GM10266 (cell line): ENCODE measurements around the gene GATAD2B.

Experiments
- DNase-seq: peaks from one replicate; pipeline ENCODE4 v3.0.0; 2012; ENCODE audit errors: extremely low spot score
- CTCF ChIP-seq: IDR thresholded peaks from 2 replicates; pipeline ENCODE4 v1.5.1; 2012; ENCODE audit warnings: mild to moderate bottlenecking, low read depth; ENCODE audit not compliant: control insufficient read depth, insufficient read depth; ENCODE audit errors: missing control alignments

Gene GATAD2B

GRCh38 chr1:153942766-153943549 is 20.2 kb upstream of the GATAD2B start:
- no peak for TF ChIP-seq CTCF
- DNase-seq = no peak

- DNase-seq = no peak
- TF ChIP-seq CTCF = no peak
Measured at GRCh38 chr1:153941826-153942725, 19.3 kb upstream of the GATAD2B start.

GRCh38 chr1:153940756-153941155 is 18.0 kb upstream of the GATAD2B start:
- no peak for TF ChIP-seq CTCF
- DNase-seq = no peak

GRCh38 chr1:153939476-153939875 is 16.7 kb upstream of the GATAD2B start:
- no peak for TF ChIP-seq CTCF
- no peak for DNase-seq

- no peak for DNase-seq
- TF ChIP-seq CTCF = no peak
Measured at GRCh38 chr1:153938996-153939395, 16.2 kb upstream of the GATAD2B start.

- no peak for DNase-seq
Measured at GRCh38 chr1:153937331-153937730, 14.6 kb upstream of the GATAD2B start.

More at GRCh38 chr1:153937331-153937730, 14.6 kb upstream of the GATAD2B start:
- no peak for TF ChIP-seq CTCF
